Activated CD4-positive, alpha-beta T cell treated with anti-CD3 and anti-CD28 coated beads, Interleukin-10, Interleukin-2, amounts not matched to agents 100 ng/mL and 50 ng/mL, durations not matched to agents 16 hours and 8 hours (primary cell): ENCODE measurements around the gene VN1R2.
A peak's percentile ranks its signal among the peaks of the same experiment; 100 is the strongest.
"Not testable (repeated sequence)": the region's sequence is repeated elsewhere in the genome, so short reads cannot be mapped to it uniquely, and the experiment has no call there.

ENCODE experiments used
- DNase-seq: peaks from one replicate; pipeline ENCODE4 v3.0.0-alpha.2; 2020

VN1R2 gene, protein sequence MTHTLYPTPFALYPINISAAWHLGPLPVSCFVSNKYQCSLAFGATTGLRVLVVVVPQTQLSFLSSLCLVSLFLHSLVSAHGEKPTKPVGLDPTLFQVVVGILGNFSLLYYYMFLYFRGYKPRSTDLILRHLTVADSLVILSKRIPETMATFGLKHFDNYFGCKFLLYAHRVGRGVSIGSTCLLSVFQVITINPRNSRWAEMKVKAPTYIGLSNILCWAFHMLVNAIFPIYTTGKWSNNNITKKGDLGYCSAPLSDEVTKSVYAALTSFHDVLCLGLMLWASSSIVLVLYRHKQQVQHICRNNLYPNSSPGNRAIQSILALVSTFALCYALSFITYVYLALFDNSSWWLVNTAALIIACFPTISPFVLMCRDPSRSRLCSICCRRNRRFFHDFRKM

DNA sequence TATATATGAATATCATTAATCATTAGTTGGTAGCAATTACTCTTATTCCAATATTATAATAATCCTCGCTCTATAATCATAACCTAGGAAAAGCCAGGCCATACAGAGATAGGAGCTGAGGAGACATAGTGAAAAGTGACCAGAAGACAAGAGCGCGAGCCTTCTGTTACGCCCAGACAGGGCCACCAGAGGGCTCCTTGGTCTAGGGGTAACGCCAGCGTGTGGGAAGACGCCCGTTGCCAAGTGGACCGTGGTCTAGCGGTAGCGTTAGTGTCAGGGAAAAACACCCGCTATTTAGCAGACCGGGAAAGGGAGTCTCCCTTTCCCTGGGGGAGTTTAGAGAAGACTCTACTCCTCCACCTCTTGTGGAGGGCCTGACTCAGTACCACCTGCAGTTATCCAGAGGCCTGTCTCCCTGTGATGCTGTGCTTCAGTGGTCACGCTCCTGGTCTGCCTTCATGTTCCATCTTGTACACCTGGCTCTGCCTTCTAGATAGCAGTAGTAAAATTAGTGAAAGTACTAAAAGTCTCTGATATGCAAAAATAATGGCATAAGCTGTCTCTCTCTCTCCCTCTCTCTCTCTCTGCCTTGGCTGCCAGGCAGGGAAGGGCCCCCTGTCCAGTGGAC lies at the start of gene VN1R2:
Gene VN1R2 (plus strand): TSS at position 578 of the 628 bp plus-strand sequence. CDS start 84 bp downstream, outside the sequence.
- not testable (repeated sequence) for DNase-seq

DNA sequence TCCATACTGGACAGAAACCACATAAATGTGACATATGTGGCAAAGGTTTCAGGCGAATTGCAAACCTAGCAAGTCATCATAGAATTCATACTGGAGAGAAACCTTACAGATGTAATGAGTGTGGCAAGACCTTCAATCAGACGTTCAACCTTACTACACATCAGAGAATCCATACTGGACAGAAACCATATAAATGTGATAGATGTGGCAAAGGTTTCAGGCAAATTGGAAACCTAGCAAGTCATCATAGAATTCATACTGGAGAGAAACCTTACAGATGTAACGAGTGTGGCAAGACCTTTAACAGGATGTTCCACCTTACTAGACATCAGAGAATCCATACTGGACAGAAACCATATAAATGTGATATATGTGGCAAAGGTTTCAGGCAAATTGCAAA lies 46.5 kb upstream of the VN1R2 start:
- DNase-seq: not testable (repeated sequence)

DNA sequence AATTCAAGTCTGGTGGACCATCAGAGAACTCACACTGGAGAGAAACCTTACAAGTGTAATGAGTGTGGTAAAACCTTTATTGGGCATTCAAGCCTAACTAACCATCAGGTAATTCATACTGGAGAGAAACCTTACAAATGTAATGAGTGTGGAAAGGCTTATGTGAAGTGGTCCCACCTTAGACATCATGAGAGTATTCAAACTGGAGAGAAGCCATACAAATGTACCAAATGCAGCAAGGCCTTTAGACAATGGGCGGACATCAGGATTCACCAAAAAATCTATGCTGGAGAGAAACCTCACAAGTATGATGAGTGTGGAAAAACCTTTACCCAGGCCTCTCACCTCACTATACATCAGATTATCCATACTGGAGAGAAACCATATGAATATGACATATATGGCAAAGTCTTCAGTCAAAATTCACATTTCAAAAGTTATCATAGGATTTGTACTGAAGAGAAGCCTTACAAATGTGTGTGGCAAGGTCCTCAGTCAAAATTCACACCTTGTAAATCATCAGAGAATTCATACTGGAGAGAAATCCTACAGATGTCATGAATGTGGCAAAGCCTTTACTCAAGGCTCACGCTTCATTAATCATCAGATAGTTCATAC lies 45.3 kb upstream of the VN1R2 start:
- DNase-seq: no peak

DNA sequence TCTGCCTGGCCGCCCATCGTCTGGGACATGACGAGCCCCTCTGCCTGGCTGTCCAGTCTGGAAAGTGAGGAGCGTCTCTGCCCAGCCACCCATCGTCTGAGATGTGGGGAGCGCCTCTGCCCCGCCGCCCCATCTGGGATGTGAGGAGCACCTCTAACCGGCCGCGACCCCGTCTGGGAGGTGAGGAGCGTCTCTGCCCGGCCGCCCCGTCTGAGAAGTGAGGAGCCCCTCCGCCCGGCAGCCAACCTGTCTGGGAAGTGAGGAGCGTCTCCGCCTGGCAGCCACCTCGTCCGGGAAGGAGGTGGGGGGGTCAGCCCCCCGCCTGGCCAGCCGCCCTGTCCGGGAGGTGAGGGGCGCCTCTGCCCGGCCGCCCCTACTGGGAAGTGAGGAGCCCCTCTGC lies 35.4 kb upstream of the VN1R2 start:
- DNase-seq: not testable (repeated sequence)

DNA sequence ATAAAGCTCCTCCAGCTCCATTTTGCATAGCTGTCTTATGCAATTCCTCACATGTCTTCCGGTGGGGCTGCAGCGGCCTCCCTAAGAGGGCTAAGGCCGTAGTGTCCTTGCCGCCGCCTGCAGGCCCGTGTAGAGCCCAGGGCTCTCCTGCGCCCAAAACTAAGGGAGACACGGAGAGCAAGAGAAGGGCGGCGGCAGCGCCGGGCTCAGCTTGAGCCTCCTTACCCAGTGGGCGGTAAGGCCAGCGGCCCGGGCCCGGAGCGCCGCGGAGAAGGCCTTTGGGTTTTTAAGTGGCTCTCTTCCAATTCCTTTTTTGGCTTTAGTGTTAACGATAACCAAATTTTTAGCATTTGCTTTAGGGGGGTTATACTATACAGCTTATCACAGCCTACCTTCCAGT lies 33.5 kb upstream of the VN1R2 start:
- no peak for DNase-seq

DNA sequence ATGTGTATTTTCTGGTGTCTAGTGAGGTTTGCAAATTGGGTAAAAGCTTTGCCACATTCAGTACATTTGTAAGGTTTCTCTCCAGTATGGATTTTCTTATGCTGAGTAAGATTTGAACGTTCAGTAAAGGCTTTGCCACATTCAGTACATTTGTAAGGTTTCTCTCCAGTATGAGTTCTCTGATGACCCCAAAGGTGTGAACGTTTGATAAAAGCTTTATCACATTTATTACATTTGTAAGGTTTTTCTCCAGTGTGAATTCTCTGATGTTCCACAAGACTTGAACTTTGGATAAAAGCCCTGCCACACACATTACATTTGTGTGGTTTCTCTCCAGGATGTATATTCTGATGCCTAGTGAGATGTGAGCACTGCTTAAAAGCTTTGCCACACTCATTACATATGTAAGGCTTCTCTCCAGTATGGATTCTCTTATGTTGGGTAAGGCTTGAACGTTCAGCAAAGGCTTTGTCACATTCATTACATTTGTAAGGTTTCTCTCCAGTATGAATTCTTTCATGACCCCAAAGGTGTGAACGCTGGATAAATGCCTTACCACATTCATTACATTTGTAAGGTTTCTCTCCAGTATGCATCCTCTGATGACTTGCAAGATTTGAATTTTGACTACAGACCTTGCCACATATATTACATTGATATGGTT lies 20.8 kb upstream of the VN1R2 start:
- no peak for DNase-seq

DNA sequence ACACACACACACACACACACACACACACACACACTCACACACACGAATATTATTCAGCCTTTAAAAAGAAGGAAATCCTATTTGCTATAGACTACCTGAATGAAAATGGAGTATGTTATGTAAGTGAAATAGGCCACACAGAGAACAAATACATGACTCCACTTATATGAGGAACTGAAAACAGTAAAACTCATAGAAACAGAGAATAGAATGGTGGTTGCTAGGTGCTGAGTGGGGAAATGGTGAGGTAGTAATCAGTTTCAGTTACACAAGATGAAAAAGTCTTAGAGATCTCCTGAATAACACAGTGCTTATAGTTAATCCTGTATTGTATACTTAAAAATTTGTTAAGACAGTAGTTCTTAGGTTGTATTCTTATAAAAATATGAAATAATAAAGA lies 11.6 kb upstream of the VN1R2 start:
- DNase-seq: no peak

DNA sequence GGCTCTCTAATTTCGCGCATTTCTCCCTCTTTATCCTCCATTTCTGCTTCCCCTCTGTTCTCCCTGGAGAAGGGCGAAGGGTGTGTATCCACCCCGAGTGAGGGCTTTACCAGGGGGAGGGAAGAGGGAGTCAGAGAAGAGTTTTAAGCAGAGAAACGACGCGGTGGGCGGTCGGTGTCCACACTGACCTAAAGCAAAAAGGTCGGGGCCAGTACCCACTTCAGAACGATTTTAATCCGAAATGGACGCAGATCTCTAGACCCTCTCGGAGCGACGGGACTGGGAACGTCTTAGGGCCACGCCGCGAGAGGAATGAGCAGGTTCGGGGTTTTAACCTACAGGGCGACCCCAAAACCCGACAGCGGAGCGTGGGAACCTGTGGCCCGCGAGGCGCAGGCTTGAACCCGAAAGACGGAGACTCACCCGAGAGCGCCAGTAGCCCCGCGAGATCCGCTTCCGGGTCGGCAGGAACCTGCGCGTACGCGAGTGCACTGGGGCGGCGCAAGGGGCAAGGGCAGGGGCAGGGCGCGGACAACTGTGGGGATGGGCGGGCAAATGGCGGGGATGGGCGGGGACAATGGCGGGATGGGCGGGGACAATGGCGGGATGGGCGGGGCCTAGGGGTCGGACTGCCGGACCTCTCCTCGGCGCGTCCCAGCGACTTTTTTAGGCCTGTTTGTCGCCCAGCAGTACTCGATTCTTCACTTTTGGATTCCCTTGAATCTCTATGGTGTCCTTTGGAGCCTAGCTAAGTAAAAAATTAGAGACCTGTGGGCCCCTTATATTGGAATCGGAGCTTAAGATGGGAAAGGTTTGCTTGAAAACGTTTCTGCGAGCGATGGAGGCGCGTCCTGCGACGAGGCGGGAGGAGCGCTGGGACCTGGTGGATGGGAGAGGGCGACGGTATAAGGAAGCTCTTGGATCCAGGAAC lies 3.4 kb upstream of the VN1R2 start, which contains the start of gene ZNF677:
Gene ZNF677 (minus strand): TSS at position 463 of the 931 bp plus-strand sequence. CDS start 3,323 bp downstream, outside the sequence.
- DNase-seq: peak; percentile 78

DNA sequence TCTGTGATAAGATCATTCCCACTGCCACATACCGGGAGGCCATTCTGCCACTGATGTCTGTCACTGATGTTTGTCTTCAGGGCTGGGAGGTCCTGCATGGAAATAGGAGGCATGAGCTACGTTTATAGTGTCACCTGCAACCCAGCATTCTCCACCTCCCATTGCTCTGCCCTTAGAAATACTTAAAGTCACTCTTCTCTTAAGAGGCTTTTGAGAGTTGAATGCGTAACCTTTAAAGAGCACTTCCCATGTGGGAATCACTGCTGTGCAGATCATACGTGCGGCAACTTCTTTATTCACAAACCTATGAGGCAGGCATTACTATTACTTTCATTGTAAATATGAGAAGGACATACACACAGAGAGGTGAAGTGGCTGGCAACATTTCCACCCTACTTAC lies 9.5 kb downstream of the VN1R2 start, which contains the start of gene VN1R4:
Gene VN1R4 (minus strand): TSS at position 101 of the 400 bp plus-strand sequence. CDS start 58 bp downstream, at position 43.
- DNase-seq: not testable (repeated sequence)

DNA sequence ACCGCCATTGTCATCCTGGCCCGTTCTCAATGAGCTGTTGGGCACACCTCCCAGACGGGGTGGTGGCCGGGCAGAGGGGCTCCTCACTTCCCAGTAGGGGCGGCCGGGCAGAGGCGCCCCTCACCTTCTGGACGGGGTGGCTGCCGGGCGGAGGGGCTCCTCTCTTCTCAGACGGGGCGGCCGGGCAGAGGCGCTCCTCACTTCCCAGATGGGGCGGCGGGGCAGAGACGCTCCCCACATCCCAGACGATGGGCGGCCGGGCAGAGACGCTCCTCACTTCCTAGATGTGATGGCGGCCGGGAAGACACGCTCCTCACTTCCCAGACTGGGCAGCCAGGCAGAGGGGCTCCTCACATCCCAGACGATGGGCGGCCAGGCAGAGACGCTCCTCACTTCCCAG lies 11.8 kb downstream of the VN1R2 start:
- not testable (repeated sequence) for DNase-seq

DNA sequence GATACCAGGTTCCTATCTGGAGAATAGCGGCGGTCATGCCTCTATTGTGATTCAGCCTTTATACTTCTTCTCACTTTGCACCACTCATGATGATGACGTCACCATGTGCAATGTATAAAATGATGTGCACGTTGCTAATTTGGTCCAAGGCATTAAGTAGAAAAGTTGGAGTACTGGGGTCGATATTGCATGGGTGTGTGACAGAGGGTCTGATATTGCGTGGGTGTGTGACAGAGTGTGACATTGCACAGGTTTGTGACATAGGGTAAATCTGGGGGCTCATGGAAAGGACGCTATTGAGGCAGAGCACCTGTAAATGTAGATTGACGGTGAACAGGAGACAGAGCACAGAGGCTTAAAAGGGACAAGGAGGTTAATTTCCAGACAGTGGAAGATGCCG lies 14.0 kb downstream of the VN1R2 start:
- DNase-seq: no peak

DNA sequence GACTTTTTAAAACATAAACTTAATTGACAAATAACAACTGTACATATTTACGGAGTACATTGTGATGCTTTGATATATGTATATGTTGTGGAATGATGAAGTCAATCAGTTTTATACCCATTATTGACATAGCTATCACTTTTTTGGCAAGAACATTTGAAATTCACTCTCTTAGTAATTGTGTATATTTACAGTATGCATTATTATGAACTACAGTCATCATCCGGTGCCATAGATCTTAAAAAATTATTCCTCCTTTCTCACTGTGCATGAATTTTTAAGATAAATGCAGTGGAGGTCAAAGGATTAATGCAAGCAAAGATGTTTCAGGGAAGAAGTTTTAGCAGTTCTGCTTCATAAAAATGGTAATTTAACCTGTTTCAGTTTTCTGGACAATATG lies 17.4 kb downstream of the VN1R2 start:
- no peak for DNase-seq

DNA sequence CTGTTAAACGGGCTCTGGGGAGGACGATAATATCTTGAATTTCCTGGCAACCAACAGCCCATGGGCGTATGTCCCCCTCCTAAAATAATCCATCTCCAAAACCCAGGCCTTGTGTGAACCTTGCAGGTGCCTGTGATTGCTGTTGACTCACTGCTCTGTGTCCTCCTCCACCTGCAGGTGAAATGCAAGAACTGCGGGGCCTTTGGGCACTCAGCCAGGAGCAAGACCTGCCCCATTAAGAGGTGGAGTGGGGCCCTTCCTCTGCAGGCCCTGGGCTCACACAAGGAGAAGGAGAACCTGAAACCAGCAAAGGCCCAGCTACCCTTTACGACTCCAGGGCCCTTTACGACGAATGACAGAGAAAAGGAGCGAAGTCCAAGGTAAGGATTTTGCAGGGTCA lies 23.9 kb downstream of the VN1R2 start:
- peak; percentile 2 for DNase-seq

DNA sequence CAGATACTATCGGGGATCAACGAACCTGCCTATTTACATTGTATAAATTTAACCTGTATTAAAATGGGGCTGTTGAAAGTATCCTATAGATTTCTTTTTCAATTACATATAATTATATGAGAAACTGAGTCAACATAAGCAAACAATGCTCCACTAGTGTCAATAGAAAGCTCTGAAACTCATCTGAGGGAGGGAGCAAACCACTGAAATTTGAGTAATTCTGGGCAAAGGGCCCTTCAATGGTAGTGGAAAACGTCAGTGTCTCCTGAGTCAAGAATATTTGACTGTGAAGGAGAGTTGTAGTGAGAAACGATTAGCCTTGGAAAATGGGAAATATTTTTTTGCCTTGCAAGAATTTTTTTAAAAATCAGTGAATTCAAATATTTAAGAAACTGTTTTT lies 27.0 kb downstream of the VN1R2 start:
- DNase-seq: no peak

DNA sequence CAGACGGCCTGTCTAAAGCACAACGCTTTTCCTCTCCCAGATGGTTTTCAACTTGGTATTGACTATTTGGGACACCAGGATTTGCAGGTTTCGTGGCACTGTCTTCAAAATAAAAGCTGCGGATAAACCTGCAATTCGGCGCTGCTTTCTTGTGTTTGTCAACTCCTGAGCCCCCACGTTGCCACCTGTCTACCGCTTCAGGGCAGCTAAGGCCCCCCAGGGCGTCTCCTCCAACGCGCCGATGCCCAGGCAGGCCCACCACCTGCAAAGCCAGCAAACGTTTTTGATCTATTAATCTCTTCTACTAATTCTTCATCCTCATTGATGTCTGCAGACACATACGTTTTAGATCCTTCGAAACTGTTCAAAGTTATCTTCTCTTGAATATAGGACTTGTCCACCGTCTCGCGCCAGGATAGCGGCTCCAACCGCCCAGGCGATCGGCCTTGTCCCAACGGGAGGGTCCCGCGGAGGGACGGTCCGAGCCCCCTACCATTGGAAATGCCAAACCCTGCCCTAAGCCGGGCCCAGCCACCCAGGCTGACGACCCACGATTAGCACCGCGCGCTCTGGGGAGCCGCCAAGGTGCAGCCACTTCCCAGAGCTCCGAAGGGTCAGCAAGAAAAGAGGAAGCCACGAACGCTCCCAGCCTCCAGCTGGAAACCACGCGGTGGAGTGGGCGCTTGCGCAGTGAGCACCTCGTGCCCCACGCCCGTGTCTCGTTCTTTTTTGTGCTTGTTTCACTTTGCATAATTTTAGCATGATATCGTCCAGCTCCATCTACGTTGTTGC lies 32.9 kb downstream of the VN1R2 start:
- no peak for DNase-seq

DNA sequence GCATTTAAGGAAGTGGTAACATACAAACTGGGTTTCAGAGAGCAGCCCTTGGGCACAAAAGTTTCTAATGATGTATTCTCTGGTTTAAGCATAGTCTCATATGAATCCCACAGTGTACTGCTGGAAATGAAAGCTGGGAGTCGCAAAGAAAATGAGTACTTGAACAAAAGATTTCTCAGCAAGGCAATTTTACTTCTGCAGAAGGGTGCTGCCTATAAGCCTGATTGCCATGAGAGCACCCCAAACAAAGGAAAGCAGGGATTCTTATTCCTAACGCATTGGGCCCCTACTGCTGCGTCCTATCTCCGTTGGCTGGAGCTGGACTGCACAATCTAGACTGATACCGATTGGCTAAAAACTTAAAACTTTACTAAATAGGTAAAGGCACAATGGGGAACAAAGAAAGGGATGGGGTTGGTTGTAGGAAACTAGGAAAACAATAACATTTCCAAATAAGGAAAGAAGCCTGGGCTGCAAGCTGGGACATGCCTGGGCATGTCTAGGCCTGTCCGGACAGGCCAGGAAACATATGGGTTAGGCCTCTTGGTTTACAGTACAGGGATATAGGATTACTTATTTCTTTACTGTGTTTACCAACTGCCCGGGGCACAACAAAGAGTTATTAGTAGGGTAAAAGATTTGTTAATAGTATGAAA lies 36.8 kb downstream of the VN1R2 start:
- no peak for DNase-seq

DNA sequence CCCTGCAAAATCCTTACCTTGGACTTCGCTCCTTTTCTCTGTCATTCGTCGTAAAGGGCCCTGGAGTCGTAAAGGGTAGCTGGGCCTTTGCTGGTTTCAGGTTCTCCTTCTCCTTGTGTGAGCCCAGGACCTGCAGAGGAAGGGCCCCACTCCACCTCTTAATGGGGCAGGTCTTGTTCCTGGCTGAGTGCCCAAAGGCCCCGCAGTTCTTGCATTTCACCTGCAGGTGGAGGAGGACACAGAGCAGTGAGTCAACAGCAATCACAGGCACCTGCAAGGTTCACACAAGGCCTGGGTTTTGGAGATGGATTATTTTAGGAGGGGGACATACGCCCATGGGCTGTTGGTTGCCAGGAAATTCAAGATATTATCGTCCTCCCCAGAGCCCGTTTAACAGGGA lies 43.2 kb downstream of the VN1R2 start:
- not testable (repeated sequence) for DNase-seq

DNA sequence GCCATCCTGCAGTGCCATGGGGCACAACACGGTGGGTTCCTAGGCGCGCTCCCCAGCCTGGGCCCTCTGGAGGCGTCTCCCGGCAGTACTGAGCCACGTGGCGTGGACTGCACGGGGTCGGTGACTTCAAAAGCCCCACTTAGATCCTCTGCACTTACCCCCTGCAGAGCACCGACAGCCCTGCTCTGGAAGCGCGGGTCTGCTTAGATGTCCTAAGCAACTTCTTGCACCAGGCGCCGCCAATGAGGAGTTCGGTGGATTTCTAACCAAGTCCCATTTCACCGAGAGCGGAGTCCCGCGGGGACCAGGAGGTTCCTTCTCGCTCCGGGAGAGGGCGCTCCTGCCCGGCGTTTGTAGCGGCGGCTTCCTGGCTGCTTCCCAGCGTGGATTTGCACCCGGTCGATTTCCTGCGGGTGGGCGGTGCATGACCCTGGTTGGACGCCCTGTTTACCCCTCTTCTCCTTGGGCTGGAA lies 50.3 kb downstream of the VN1R2 start:
- DNase-seq: no peak
